Activated CD4-positive, CD25-positive, alpha-beta regulatory T cell (primary cell): ENCODE results near the gene OSBPL6.
A peak's percentile ranks its signal among the peaks of the same experiment; 100 is the strongest.

Experiments
- DNase-seq, 4 experiments: peaks; one replicate each; lab custom pipeline; 2025; lab: John Stamatoyannopoulos, UW

OSBPL6 gene

DNA sequence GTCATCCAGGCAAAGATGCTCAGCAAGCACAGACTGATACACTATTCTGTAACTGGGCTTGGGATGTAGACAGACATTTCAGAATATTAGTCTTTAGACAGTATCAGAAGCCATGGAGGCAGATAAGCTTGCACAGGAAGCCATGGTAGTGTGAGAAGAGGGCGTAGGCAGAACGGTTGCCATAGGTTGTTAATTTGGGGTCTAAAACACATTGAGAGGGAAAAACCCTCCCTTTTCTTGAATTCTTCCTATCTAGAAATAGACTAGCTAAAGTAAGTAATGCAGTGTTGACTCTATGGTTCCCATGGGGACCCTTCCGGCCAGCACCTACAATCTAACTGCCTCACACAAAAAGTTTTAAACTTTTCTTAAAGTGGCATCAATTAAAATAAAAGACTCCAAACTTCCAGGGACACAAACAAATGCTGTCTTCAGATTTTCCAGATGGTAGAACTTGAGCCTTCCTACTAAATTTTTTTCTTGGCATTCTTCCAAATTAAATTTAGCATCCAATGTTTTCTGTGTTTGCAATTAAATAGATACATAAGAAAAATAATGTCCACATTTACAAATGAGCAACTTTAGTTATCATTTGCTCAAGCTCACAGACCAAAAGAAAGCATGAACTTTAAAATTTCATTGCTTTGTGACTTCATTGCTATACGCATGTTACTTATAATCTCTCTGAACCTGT, 254.8 kb downstream of the OSBPL6 start:
- DNase-seq, result no peak

GRCh38 chr2:178449700-178450523, 255.6 kb downstream of the OSBPL6 start:
- DNase-seq, result peak in 1 of 4 experiments; percentile 11

DNA sequence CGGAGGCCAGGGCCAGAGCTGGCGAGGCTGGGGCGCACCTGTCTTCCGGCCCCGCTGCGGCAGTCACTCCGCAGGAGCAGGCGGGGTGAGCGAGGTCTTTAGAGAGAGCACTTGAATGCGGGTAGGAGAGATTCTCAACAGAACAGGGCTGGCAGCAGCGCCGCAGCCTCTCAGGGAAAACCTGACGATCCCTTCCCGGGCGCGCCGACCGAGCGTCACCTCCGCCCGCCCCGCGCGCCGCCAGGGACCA, 256.1 kb downstream of the OSBPL6 start:
- DNase-seq, result peak in 3 of 4 experiments; percentile 61 to 68 (median 63)

DNA sequence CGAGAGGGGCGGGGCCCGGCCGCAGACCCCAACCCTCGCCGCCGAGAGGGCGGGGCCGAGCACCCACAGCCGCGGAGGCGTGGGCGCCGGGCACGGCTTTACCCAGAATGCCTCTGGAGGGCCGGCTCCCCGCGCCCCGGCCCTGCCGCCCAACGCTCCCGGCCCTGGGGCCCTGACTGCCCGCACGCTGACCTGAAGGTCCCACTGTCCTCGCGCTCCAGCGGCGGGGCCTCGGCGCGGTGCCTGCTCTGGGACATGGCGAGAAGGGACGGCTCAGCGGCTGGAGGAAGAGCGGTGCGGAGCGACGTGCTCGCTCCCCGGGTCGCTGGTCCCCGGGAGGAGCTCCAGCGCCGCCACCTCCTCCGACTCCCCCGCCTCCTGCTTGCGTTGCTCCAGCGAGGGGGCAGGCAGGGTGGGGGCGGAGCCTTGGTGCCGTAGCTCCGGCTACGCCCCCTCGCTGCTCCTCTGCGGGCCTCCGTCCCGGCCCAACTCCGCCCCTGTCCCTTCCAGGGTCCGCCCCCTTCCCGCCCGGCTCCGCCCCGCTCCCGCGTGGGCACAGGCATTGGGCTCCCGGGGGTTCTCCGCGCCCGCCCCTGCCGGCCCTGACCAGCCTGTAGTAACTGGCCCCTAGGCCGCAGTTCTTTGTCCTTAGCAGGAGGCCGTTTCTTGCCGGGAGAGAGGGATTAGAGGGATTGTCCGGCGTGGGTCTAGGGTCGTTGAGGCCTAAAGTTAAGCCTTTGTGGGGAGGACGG, 256.6 kb downstream of the OSBPL6 start, which contains the start of the genes PJVK and PRKRA:
TSS of gene PJVK (plus strand) at position 605 of the 752 bp plus-strand sequence. CDS start 2,032 bp downstream, outside the sequence.
TSS of gene PRKRA (minus strand) at position 402 of the 752 bp plus-strand sequence. CDS start at position 257, 145 bp downstream.
- peak; percentile 87 to 94 (median 92) for DNase-seq

- DNase-seq, result no peak
These were observed 258.0 kb downstream of the OSBPL6 start for GRCh38 chr2:178452334-178452733.
